Activated CD8-positive, alpha-beta memory T cell treated with anti-CD3 and anti-CD28 coated beads for 1 hour (primary cell): Measurements from ENCODE around the gene CARNS1.
"Not testable (repeated sequence)": the region's sequence is repeated elsewhere in the genome, so short reads cannot be mapped to it uniquely, and the experiment has no call there.

Source experiments
- DNase-seq, 2 donors: peaks; one replicate each; pipeline ENCODE4 v3.0.0-alpha.2; 2020; ENCODE audit warnings: low read depth in 1 of 2; ENCODE audit errors: extremely low read depth in 1 of 2

Gene CARNS1

GRCh38 chr11:67395555-67396258 lies 19.8 kb upstream of the CARNS1 start:
- DNase-seq = no peak

- DNase-seq = no peak
Observed at GRCh38 chr11:67396259-67396581, 19.3 kb upstream of the CARNS1 start.

GRCh38 chr11:67396587-67397389 lies 18.7 kb upstream of the CARNS1 start:
- DNase-seq = no peak

- no peak for DNase-seq
Observed at GRCh38 chr11:67397536-67397935, 17.9 kb upstream of the CARNS1 start.

GRCh38 chr11:67397986-67398660 lies 17.4 kb upstream of the CARNS1 start:
- no peak for DNase-seq

GRCh38 chr11:67398661-67399563 lies 16.6 kb upstream of the CARNS1 start:
- DNase-seq = no peak

- DNase-seq = no peak
Observed at GRCh38 chr11:67400251-67400941, 15.1 kb upstream of the CARNS1 start.

GRCh38 chr11:67400942-67401494 lies 14.5 kb upstream of the CARNS1 start:
- DNase-seq = no peak

- DNase-seq = peak; percentile 73 to 92
Observed at GRCh38 chr11:67401495-67402191, 13.8 kb upstream of the CARNS1 start, which contains the start of gene PPP1CA. Gene PPP1CA, minus strand, starts transcription at chr11:67401858. Its CDS starts 76 bp downstream, at chr11:67401782.

GRCh38 chr11:67402192-67402839 lies 13.2 kb upstream of the CARNS1 start:
- DNase-seq = not testable (repeated sequence)

GRCh38 chr11:67403085-67403484 lies 12.4 kb upstream of the CARNS1 start:
- not testable (repeated sequence) for DNase-seq

GRCh38 chr11:67404515-67405195 lies 10.8 kb upstream of the CARNS1 start:
- DNase-seq = no peak

- no peak for DNase-seq
Observed at GRCh38 chr11:67405196-67405567, 10.3 kb upstream of the CARNS1 start.

GRCh38 chr11:67405688-67406339 lies 9.7 kb upstream of the CARNS1 start:
- DNase-seq = no peak

- DNase-seq = no peak
Observed at GRCh38 chr11:67406420-67406968, 9.0 kb upstream of the CARNS1 start.

GRCh38 chr11:67406969-67407687 lies 8.3 kb upstream of the CARNS1 start:
- DNase-seq = no peak

- no peak for DNase-seq
Observed at GRCh38 chr11:67407688-67408163, 7.8 kb upstream of the CARNS1 start.
